ENCODE results near the gene PIGL. TPM values are rescaled to one million over a fixed set of nuclear protein-coding genes. Genes with fewer than 3 reads are reported as not detected.

The PIGL gene
- total and polyA plus RNA-seq, 2 experiments from 2014 or later: 32.9 to 47.3 TPM

DNA sequence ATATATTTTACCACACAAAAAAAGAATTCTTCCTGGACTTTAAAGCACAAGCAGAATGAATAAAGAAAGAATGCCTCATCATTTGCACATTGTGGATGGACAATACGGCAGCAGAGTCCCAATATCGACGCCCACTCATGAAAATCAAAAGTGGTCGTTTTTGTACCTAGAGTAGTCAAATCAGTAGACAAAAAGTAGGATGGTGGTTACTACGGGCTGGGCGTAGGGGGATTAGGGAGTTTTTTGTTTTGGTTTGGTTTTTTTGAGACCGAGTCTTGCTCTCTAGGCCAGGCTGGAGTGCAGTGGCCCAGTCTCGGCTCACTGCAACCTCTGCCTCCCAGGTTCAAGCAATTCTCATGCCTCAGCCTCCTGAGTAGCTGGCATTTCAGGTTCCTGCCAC lies 144.9 kb downstream of the PIGL start:
- H3K36me3 Mint-ChIP-seq (ENCODE audit: low read depth): no peaks in the 10 kb centered on the region
- H3K27ac Mint-ChIP-seq: no peak overlapping the region
- no peaks in the 10 kb centered on the region for H3F3A ChIP-seq (replicated peaks; ENCODE audit: low read depth)
- TF ChIP-seq, protein P1, sequence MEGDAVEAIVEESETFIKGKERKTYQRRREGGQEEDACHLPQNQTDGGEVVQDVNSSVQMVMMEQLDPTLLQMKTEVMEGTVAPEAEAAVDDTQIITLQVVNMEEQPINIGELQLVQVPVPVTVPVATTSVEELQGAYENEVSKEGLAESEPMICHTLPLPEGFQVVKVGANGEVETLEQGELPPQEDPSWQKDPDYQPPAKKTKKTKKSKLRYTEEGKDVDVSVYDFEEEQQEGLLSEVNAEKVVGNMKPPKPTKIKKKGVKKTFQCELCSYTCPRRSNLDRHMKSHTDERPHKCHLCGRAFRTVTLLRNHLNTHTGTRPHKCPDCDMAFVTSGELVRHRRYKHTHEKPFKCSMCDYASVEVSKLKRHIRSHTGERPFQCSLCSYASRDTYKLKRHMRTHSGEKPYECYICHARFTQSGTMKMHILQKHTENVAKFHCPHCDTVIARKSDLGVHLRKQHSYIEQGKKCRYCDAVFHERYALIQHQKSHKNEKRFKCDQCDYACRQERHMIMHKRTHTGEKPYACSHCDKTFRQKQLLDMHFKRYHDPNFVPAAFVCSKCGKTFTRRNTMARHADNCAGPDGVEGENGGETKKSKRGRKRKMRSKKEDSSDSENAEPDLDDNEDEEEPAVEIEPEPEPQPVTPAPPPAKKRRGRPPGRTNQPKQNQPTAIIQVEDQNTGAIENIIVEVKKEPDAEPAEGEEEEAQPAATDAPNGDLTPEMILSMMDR (conservative IDR thresholded peaks at IDR 0.05; ENCODE audit: low read depth in 2 of 2): no peak
- no peak for TF ChIP-seq CREB1 (CRISPR knock-in tag; IDR thresholded peaks at IDR 0.05; ENCODE audit: low read depth)
- no peak for TF ChIP-seq JUNB (IDR thresholded peaks at IDR 0.05; ENCODE audit: unreplicated experiment)
- no peak for TF ChIP-seq EZH2phosphoT487 (IDR thresholded peaks at IDR 0.05; ENCODE audit: unreplicated experiment)
- TF ChIP-seq, protein P2, sequence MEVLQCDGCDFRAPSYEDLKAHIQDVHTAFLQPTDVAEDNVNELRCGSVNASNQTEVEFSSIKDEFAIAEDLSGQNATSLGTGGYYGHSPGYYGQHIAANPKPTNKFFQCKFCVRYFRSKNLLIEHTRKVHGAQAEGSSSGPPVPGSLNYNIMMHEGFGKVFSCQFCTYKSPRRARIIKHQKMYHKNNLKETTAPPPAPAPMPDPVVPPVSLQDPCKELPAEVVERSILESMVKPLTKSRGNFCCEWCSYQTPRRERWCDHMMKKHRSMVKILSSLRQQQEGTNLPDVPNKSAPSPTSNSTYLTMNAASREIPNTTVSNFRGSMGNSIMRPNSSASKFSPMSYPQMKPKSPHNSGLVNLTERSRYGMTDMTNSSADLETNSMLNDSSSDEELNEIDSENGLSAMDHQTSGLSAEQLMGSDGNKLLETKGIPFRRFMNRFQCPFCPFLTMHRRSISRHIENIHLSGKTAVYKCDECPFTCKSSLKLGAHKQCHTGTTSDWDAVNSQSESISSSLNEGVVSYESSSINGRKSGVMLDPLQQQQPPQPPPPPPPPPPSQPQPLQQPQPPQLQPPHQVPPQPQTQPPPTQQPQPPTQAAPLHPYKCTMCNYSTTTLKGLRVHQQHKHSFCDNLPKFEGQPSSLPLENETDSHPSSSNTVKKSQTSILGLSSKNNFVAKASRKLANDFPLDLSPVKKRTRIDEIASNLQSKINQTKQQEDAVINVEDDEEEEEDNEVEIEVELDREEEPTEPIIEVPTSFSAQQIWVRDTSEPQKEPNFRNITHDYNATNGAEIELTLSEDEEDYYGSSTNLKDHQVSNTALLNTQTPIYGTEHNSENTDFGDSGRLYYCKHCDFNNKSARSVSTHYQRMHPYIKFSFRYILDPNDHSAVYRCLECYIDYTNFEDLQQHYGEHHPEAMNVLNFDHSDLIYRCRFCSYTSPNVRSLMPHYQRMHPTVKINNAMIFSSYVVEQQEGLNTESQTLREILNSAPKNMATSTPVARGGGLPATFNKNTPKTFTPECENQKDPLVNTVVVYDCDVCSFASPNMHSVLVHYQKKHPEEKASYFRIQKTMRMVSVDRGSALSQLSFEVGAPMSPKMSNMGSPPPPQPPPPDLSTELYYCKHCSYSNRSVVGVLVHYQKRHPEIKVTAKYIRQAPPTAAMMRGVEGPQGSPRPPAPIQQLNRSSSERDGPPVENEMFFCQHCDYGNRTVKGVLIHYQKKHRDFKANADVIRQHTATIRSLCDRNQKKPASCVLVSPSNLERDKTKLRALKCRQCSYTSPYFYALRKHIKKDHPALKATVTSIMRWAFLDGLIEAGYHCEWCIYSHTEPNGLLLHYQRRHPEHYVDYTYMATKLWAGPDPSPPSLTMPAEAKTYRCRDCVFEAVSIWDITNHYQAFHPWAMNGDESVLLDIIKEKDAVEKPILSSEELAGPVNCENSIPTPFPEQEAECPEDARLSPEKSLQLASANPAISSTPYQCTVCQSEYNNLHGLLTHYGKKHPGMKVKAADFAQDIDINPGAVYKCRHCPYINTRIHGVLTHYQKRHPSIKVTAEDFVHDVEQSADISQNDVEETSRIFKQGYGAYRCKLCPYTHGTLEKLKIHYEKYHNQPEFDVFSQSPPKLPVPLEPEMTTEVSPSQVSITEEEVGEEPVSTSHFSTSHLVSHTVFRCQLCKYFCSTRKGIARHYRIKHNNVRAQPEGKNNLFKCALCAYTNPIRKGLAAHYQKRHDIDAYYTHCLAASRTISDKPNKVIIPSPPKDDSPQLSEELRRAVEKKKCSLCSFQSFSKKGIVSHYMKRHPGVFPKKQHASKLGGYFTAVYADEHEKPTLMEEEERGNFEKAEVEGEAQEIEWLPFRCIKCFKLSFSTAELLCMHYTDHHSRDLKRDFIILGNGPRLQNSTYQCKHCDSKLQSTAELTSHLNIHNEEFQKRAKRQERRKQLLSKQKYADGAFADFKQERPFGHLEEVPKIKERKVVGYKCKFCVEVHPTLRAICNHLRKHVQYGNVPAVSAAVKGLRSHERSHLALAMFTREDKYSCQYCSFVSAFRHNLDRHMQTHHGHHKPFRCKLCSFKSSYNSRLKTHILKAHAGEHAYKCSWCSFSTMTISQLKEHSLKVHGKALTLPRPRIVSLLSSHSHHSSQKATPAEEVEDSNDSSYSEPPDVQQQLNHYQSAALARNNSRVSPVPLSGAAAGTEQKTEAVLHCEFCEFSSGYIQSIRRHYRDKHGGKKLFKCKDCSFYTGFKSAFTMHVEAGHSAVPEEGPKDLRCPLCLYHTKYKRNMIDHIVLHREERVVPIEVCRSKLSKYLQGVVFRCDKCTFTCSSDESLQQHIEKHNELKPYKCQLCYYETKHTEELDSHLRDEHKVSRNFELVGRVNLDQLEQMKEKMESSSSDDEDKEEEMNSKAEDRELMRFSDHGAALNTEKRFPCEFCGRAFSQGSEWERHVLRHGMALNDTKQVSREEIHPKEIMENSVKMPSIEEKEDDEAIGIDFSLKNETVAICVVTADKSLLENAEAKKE (CRISPR knock-in tag; IDR thresholded peaks at IDR 0.05): no peak
- no peak for TF ChIP-seq ZNF331 (CRISPR knock-in tag; IDR thresholded peaks at IDR 0.05; ENCODE audit: low read depth)
- no peak for TF ChIP-seq STAT1 (IDR thresholded peaks at IDR 0.05; ENCODE audit: unreplicated experiment)
- TF ChIP-seq POLR2AphosphoS5 (IDR thresholded peaks at IDR 0.05; ENCODE audit: low read depth): no peak
- no peak for TF ChIP-seq NANOG (IDR thresholded peaks at IDR 0.05; ENCODE audit: borderline replicate concordance)
- TF ChIP-seq ZNF114 (CRISPR knock-in tag; IDR thresholded peaks at IDR 0.05): no peak
- TF ChIP-seq, protein P3, sequence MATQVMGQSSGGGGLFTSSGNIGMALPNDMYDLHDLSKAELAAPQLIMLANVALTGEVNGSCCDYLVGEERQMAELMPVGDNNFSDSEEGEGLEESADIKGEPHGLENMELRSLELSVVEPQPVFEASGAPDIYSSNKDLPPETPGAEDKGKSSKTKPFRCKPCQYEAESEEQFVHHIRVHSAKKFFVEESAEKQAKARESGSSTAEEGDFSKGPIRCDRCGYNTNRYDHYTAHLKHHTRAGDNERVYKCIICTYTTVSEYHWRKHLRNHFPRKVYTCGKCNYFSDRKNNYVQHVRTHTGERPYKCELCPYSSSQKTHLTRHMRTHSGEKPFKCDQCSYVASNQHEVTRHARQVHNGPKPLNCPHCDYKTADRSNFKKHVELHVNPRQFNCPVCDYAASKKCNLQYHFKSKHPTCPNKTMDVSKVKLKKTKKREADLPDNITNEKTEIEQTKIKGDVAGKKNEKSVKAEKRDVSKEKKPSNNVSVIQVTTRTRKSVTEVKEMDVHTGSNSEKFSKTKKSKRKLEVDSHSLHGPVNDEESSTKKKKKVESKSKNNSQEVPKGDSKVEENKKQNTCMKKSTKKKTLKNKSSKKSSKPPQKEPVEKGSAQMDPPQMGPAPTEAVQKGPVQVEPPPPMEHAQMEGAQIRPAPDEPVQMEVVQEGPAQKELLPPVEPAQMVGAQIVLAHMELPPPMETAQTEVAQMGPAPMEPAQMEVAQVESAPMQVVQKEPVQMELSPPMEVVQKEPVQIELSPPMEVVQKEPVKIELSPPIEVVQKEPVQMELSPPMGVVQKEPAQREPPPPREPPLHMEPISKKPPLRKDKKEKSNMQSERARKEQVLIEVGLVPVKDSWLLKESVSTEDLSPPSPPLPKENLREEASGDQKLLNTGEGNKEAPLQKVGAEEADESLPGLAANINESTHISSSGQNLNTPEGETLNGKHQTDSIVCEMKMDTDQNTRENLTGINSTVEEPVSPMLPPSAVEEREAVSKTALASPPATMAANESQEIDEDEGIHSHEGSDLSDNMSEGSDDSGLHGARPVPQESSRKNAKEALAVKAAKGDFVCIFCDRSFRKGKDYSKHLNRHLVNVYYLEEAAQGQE (IDR thresholded peaks at IDR 0.05; ENCODE audit: unreplicated experiment): no peak
- TF ChIP-seq, protein P4, sequence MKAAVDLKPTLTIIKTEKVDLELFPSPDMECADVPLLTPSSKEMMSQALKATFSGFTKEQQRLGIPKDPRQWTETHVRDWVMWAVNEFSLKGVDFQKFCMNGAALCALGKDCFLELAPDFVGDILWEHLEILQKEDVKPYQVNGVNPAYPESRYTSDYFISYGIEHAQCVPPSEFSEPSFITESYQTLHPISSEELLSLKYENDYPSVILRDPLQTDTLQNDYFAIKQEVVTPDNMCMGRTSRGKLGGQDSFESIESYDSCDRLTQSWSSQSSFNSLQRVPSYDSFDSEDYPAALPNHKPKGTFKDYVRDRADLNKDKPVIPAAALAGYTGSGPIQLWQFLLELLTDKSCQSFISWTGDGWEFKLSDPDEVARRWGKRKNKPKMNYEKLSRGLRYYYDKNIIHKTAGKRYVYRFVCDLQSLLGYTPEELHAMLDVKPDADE (IDR thresholded peaks at IDR 0.05): no peak
- TF ChIP-seq EZH2 (IDR thresholded peaks at IDR 0.05; ENCODE audit: low read depth, unreplicated experiment): no peak
- H3K36me3 ChIP-seq (ENCODE audit: insufficient read depth): no peaks in the 10 kb centered on the region
- no peaks in the 10 kb centered on the region for H3K9me3 Mint-ChIP-seq
- no peak overlapping the region for H3K4me3 Mint-ChIP-seq
- H3K4me1 Mint-ChIP-seq: no peaks in the 10 kb centered on the region
- no peak overlapping the region for H3K4me2 ChIP-seq
- H3K4me1 ChIP-seq (ENCODE audit: insufficient read depth): no peaks in the 10 kb centered on the region
- no peaks in the 10 kb centered on the region for H3K79me2 ChIP-seq (replicated peaks; ENCODE audit: insufficient read depth)
- H3K27me3 Mint-ChIP-seq (ENCODE audit: insufficient read depth, low read depth, poor library complexity): no peaks in the 10 kb centered on the region
- no peaks in the 10 kb centered on the region for H3K27me3 ChIP-seq (ENCODE audit: insufficient read depth)
- ATAC-seq (no peak), DNase-seq (ENCODE audit: low spot score) (no peak)
- H2AFZ ChIP-seq: no peak overlapping the region
- no peaks in the 10 kb centered on the region for H4K20me1 ChIP-seq (replicated peaks; ENCODE audit: insufficient read depth)
- no peak overlapping the region for H3K4me3 ChIP-seq
- H3K27ac ChIP-seq (ENCODE audit: low read depth): no peak overlapping the region
- H3K9me2 ChIP-seq (ENCODE audit: insufficient read depth): no peaks in the 10 kb centered on the region
